MM.1S (cell line): ENCODE data around the gene CTAG1B.
"Not testable (repeated sequence)": the region's sequence is repeated elsewhere in the genome, so short reads cannot be mapped to it uniquely, and the experiment has no call there.

ENCODE experiments used
- EZH2 ChIP-seq: fragments of 300-600 bp; sonication (generic); optimal IDR thresholded peaks from 2 replicates; pipeline ENCODE3; 2017; ENCODE audit warnings: low read depth, mild to moderate bottlenecking, antibody characterized with exemption, low read length, mixed read lengths
- EZH2phosphoT487 ChIP-seq: fragments of 300-600 bp; sonication (generic); IDR thresholded peaks from 2 replicates; pipeline ENCODE4 v1.6.1; 2018; ENCODE audit warnings: antibody characterized with exemption, low read length
- TF ChIP-seq, protein P1 (sequence below): fragments of 300-600 bp; sonication (generic); IDR thresholded peaks from 2 replicates; pipeline ENCODE4 v1.5.1; 2016; ENCODE audit warnings: antibody characterized with exemption, low read length, mixed read lengths

DNA sequence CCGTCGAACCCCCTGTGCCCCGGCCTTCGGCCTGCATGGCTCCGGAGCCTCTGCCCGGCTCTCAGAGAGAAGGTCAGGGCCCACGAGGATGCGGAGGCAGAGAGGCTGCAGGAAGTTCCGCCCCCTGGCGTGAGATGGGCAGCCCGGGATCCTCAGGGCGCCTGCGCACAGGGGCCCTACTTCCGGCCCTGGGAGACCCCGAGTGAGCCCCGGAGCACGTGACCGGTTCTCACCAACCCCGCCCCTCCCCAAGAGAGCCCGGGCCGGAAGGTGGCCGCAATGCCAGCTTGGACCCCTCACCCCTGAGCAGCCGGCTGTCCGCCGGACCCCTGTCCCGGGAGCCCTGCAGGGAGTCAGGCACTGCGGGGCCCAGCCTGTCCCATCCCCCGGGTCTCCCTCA is at the start of gene CTAG1B:
- TF ChIP-seq, protein P1, sequence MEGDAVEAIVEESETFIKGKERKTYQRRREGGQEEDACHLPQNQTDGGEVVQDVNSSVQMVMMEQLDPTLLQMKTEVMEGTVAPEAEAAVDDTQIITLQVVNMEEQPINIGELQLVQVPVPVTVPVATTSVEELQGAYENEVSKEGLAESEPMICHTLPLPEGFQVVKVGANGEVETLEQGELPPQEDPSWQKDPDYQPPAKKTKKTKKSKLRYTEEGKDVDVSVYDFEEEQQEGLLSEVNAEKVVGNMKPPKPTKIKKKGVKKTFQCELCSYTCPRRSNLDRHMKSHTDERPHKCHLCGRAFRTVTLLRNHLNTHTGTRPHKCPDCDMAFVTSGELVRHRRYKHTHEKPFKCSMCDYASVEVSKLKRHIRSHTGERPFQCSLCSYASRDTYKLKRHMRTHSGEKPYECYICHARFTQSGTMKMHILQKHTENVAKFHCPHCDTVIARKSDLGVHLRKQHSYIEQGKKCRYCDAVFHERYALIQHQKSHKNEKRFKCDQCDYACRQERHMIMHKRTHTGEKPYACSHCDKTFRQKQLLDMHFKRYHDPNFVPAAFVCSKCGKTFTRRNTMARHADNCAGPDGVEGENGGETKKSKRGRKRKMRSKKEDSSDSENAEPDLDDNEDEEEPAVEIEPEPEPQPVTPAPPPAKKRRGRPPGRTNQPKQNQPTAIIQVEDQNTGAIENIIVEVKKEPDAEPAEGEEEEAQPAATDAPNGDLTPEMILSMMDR = not testable (repeated sequence)
- not testable (repeated sequence) for TF ChIP-seq EZH2phosphoT487, EZH2
